PC-3 (cell line): ENCODE measurements around the gene EIF4A3.

ENCODE experiments used
- EZH2 ChIP-seq: fragments of 300-600 bp; sonication (generic); IDR thresholded peaks from one replicate; pipeline ENCODE4 v1.6.1; 2017; ENCODE audit warnings: antibody characterized with exemption, mild to moderate bottlenecking, low read length; ENCODE audit not compliant: unreplicated experiment
- EZH2phosphoT487 ChIP-seq: fragments of 300-600 bp; sonication (generic); IDR thresholded peaks from 2 replicates; pipeline ENCODE4 v1.6.1; 2018; ENCODE audit warnings: mild to moderate bottlenecking, antibody characterized with exemption, low read length, borderline replicate concordance
- TF ChIP-seq, protein P1 (sequence below): fragments of 300-600 bp; sonication (generic); conservative IDR thresholded peaks from 2 replicates; pipeline ENCODE4 v1.5.1; 2017; ENCODE audit warnings: antibody characterized with exemption, low read depth, mild to moderate bottlenecking, low read length

DNA sequence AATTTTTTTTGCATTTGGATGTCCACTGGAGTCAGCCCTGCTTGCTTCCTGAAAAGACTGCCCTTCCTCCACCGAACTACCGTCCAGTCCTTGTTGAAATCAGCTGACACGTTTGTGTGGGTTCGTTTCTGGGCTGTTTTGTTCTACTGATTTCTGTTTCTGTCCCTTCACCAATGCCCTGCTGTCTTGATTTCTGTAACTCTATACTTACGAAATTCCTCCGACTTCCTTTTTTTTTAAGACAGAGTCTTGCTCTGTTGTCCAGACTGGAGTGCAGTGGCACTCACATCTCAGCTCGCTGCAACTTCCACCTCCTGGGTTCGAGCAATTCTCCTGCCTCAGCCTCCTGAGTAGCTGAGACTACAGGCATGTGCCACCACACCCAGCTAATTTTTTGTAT is 54.0 kb downstream of the EIF4A3 start:
- TF ChIP-seq, protein P1, sequence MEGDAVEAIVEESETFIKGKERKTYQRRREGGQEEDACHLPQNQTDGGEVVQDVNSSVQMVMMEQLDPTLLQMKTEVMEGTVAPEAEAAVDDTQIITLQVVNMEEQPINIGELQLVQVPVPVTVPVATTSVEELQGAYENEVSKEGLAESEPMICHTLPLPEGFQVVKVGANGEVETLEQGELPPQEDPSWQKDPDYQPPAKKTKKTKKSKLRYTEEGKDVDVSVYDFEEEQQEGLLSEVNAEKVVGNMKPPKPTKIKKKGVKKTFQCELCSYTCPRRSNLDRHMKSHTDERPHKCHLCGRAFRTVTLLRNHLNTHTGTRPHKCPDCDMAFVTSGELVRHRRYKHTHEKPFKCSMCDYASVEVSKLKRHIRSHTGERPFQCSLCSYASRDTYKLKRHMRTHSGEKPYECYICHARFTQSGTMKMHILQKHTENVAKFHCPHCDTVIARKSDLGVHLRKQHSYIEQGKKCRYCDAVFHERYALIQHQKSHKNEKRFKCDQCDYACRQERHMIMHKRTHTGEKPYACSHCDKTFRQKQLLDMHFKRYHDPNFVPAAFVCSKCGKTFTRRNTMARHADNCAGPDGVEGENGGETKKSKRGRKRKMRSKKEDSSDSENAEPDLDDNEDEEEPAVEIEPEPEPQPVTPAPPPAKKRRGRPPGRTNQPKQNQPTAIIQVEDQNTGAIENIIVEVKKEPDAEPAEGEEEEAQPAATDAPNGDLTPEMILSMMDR, result no peak
- TF ChIP-seq EZH2 (no peak), EZH2phosphoT487 (no peak)
